Skin of body (tissue), 2 donors: Measurements from ENCODE around the gene PODXL2. TPM values are rescaled to one million over a fixed set of nuclear protein-coding genes. Genes with fewer than 3 reads are reported as not detected.
A peak's percentile ranks its signal among the peaks of the same experiment; 100 is the strongest.

Experiments used
- DNase-seq: peaks from one replicate; lab custom pipeline; 2025; lab: John Stamatoyannopoulos, UW
- total RNA-seq: library from RNA; depleted of rRNA; stranded (reverse); fragments of >200 nt; gene quantifications from one replicate; pipeline ENCODE4 v1.2.3, GENCODE V29; 2014

The PODXL2 gene
- total RNA-seq, 1 donor from 2014 or later, result 8.4 TPM

DNA sequence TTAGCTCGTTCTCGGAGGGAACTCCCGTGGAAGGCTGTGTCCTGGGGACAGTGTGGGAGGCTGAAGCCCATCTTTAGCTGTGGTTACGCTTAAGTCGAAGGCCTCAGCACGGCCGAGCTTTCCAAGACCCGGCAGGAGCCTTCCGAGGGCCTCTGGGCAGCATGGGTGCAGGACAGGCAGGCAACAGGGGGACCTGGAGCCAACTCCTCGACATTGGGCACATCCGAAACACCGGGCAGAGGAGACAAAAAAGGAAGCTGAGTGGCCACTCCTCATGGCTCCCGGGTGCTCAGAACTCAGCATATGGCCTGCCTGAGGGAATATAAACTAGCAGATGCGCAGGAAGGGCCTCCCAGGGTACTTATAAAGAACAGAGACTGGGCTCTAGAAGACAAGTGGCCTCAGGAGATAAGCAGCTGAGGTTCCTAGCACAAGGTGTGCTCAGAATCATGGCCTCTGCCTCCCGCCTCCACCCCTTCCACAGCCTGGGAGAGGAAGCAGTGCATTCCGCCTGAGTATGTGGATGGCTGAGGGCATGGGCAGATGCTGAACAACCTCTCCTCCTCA lies 77.9 kb downstream of the PODXL2 start:
- DNase-seq, result no peak

GRCh38 chr3:127707851-127708411 lies 78.9 kb downstream of the PODXL2 start:
- peak; percentile 56 for DNase-seq

GRCh38 chr3:127708837-127709236 lies 79.9 kb downstream of the PODXL2 start:
- no peak for DNase-seq

DNA sequence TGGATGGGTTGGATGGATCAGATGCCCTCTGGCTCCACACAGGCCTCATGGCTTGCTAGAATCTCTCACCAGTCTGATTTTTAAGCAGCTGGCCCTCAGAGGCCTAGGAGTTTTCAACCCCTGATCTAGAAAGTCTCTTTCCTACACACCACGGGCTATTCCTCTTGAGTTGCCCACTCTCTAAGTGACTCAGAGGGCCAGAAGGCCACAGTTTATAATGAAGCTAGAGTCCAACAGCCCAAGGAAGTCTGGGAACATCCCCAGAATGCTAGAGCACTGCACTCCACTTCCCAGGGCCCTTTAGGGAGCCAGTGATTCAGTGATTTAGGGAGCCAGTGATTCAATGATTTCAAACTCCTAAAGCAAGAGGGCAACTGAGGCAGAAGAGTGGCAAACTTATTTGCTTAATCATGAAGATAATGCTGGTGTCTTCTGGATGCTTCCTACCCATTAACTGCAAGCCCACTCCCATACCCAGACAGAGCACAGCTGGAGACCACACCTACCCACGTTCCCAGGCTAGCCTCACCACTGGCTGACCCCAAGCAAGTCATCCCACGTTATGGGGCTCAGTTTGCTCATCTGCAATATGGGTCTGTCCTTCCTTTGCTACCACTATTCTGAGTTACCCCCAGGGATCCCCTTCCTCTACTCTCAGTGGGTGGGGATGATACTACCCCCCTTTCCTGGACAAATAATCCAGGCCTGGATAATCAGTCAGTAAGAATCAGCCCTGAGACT lies 80.5 kb downstream of the PODXL2 start:
- no peak for DNase-seq

DNA sequence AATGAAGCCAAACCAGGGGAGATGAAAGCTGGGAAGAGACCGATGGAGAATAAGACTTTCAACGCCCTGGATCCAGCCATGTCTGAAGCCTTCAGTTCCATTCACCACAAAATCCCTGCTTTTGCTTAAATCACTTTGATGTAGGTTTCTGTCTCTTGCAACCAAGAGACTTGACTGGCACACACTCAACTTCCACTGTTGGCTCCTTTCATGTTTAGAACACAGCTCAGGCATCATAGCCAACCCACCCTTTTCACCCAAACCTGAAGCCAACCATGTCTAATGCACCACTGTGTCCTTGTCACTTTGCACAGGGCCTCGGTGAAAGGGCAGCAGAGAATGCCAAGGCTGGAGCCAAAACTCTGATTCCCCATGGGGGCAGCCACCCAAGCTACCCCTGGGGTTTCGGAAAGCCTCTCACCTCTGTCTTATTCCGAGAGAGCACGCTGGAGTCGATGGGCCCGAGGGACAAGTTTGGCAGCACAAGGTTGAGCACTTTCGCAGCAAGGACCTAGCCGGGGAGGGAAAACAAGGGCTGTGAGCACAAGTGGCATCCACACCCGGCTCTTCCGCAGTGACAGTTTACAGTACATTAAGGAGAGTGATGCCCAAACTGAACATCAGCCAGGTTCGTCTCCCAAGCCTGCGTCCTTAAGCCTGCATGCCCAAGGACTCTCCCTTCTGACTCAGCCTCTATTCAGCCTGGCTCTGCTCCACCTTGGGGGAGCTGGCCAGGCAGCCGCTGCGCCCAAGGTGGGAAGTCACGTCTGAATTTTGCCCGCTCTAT lies 81.4 kb downstream of the PODXL2 start:
- DNase-seq, result no peak

DNA sequence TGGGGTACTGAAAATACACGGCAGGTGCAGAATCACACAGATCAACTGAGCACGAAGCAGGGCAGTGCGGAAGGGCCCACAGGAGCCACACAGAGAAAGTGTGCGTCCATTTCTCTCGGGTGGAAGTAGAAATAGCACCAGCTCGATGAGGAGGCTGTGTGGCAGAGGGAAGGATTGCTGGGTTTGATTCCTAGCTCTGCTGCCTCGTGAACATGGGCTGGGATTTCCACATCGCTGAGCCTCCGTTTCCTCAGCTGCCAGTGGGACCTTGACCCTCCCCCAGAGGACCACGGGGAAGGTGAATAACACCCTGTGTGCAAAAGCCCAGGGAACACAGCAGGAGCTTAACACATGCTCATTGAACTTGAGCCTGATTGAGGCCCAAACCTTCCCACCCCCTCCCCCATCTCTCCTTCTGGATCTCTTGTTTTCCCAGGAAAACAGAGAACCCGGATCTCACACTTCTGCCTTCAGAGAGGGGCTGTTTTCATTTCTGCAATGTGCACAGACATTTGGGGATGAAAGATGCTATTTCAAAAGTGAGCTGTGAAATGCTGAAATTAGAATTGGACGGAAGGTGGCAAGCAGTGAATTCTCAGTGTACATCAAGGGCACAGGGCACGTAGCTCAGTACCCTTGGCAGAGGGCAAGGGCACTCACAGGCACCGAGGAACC lies 82.2 kb downstream of the PODXL2 start:
- DNase-seq, result no peak

DNA sequence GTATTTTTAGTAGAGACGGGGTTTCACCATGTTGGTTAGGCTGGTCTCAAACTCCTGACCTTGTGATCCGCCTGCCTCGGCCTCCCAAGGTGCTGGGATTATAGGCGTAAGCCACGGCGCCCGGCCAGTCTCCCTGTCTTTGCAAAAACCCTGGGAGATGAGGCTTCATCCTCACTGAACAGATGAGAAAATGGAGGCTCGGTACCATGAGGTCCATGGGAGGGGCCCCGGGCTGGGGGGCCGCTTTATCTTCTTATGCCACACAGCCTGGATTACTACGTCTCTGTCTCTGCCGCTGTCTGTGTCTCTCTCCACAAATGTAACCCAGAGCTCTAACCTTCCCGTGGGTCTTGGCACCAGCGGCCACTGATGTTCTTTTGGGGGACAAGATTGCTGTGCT lies 82.9 kb downstream of the PODXL2 start:
- no peak for DNase-seq

DNA sequence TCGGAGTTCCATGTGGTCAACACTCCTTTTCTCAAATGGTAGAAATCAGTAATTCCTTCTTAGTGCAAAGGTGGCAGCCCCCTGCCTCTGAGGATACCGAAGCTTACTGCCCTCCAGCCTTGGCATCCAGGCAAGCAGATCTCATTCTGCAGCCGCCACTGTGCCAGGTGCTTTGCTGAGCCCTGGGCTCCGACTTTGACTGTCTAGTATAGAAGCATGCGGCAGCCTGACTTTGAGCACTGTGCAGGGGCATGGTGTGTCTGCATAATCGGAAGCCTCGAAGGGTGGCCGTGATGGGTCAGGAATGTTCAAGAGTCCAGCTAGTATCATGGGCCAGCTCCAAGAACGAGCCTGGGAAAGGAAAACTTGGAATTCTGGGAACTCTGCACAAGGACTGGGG lies 83.5 kb downstream of the PODXL2 start:
- DNase-seq, result no peak

DNA sequence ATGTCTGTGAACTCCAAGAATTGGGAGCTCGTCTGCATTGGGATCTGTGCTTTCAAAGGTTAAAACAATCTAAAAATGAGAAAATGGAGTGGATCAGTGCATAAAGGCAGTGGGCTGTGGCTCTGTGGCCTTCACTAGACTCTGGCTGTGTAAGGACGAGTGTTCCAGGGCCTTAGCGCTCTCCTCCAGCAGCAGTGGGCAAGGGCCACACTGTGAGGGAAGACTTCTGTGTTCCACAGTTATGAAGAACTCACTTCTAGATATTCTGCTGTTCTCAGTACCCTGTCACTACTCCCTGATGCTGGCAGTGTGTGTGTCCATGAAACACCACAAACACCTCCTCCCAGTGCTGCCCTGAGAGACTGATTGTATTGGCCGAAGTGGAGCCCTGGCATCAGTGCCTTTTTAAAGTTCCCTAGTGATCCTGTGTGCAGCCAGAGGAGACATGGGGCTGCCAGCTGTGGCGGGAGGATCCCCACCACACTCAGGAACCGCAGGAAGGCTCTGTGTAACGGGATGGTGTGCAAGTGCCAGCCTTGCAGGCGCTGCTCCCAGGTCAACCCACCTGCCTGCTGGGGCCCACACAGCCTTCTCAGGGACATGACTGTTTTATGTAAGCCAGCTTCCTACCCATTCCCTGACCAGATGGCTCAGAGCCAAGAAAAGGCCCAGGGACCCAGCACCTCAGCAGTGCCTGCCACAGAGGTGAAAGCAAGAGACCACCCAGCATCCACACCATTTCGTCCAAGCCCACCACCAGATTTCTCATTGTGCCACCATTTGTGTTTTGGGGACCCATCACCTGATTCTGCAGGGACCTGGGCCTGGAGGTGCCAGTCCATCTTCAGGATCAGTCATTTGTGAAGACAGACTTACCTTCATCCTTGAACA lies 84.1 kb downstream of the PODXL2 start:
- no peak for DNase-seq

DNA sequence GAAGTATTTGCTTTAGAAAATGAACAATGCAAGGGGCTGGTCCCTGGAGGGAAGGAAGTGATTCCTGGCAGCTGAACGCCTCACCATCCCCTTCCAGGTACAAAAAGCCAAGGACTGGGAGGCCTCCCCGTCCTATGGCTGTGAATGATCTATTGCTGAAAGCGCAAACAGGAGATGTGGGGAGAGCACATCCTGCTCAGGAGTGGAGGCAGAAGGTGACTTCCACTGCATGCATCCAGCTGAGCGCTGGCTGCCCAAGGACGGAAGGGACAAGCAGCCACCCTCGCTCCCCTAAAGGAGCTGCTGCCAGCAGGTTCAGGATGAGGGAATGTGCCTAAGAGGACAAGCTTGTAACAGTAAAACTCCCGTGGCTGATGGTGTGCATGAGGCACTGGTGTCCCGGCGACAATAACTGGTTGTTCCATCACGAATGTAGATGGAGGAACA lies 85.2 kb downstream of the PODXL2 start:
- DNase-seq, result no peak

GRCh38 chr3:127714866-127715265 lies 85.9 kb downstream of the PODXL2 start:
- DNase-seq, result no peak

DNA sequence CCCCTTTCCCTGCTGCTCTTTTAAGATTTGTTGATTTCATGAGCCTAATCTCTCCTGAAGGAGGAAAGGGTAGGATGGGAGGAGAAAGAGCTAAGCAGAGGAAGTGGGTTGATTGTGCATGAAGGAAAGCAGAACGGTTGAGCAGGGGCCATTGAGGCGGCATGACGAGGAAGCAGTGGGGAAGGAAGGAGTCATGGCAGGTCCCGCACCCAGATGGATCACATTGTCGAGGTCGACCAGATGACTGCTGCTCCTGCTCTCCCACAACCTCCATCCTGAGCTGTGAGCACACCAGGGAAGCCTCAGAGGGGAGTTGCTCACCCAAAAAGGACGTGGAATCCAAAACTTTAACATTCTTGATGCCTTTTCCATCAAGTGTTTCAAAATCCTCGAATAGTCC lies 86.5 kb downstream of the PODXL2 start:
- no peak for DNase-seq

DNA sequence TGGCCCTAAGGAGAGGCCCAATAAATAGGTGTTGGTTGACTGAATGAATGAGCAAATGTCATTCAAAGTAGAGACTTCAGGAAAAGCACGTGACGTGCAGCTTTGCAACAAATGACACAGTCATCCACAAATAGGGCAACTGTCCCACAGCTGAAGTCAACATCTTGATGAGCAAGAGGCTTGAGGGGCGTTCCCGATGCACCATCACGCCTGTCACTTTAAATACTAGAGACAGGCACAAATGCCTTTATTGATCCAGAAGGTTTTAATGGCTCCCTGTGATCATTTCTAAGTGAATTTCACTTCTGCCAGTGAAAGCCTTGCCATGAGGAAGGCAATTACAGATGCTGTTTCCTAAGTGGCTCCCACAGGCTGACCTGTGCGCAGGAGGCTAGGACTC lies 87.4 kb downstream of the PODXL2 start:
- DNase-seq, result peak; percentile 19

DNA sequence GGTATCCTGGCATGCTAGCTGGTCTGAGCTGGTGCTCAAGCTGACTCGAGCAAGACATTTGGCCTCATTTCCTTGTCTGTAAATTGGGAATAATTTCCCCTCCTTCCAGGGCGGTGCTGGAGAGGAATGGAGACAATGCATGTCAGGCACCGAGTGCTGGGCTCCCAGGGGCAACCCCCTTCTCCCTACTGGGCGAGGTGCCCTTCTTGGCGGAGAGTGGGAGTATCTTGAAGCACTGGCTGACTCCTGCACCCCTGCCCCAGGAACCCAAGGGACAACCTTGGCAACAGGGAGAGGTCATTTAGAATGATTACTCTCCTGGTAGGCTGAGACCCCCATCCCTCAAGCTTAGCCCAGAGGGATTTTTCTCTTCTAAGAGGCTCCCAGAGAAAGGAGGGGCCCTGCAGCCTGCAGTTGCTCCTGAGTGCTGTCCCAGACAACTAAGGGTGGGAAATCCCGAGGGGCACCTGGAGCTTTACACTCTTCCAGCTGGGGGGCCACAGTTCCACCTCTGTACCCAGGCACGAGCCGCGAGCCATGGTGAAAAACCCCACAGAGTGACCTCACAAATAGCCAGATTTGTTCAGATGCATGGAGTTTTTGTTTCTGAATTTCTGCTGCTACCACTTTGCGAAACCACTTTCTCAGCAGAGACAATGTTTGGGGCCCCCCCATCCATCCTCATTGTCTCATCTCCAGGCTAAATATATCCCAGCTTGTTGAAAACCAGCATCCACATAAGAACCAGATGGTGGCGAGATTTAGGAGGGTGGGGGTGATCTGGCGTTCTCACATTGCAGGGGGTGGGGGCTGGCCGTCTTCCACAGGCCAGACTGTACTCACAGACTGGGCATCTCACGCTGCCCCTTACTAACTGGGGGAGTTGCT lies 88.6 kb downstream of the PODXL2 start:
- DNase-seq, result peak; percentile 45

DNA sequence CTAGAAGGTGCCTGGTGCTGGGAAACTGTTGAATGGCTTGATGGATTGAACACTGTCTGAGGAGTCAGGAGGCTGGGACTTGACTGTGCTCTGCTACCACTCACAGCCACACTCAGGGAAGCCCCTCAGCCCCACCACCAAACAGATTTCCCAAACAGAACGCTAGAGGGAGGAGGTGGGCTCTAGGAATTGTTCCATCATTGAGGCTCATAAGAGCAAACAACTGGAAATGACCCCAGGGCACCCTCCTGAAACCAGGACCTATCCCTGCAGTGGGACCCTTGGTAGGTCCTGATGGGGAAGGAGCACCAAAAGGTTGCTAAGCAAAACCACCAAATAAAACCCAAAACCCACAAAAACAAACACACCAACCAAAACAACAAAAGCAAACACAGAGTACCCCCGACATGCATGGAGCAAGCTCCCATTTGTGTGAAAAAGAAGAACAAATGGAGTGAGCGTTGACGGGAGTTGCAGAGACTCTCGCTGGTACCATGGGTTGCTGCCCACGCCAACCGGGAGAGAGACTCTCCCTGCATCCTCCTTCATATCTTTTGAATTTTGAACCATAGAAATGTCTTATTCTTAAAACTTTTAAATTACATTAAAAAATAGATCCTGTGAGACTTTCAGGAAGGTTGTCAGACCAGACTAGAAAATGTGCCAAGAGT lies 89.4 kb downstream of the PODXL2 start:
- no peak for DNase-seq

GRCh38 chr3:127718916-127719290 lies 89.9 kb downstream of the PODXL2 start:
- no peak for DNase-seq

GRCh38 chr3:127719369-127719768 lies 90.4 kb downstream of the PODXL2 start:
- no peak for DNase-seq

- DNase-seq, result no peak
Measured at GRCh38 chr3:127720161-127720823, 91.3 kb downstream of the PODXL2 start.
